A549 (cell line): Measurements from ENCODE around the gene OSGEP. TPM values are rescaled to one million over a fixed set of nuclear protein-coding genes. Genes with fewer than 3 reads are reported as not detected.

Experiments used
- ATAC-seq, 2 experiments: fragments of 200-7000 bp in 1 of 2; fragments of >200 bp in 1 of 2; cut with Nextera tagmentation in 1 of 2; cut with Tn5 transposase in 1 of 2; 3 replicates each; pipeline versions ENCODE4 v1.8.0 to v1.9.1; 2018 to 2020; ENCODE audit warnings: mild to moderate bottlenecking in 1 of 2, moderate library complexity in 1 of 2
- CTCF ChIA-PET: fragments of 300-600 bp; sonication (Branson Sonifier 250); formaldehyde crosslinking; extraction: SDS; loops from one replicate; lab custom pipeline; 2021; ENCODE audit warnings: antibody characterized with exemption, inconsistent platforms; lab: Yijun Ruan, JAX
- POLR2A ChIA-PET: fragments of 350-600 bp; formaldehyde crosslinking; extraction: SDS; loops from one replicate; lab custom pipeline; 2021; ENCODE audit warnings: antibody characterized with exemption, inconsistent platforms; lab: Yijun Ruan, JAX
- DNase-seq, 2 experiments: peaks; one replicate each; pipeline versions ENCODE4 v3.0.0 to v3.0.0-alpha.2; 2011 to 2016; ENCODE audit warnings: low read depth in 1 of 2, low spot score in 1 of 2
- FAIRE-seq: peaks from 2 replicates; lab custom pipeline; 2011; peaks lifted over from hg19 to GRCh38; lab: Jason Lieb, UNC
- H3K27ac ChIP-seq, 2 experiments: fragments of >200 bp; sonication (Bioruptor Twin); formaldehyde crosslinking; 3 replicates each; pipeline ENCODE4 v1.5.1; 2016 to 2017
- H3K4me1 ChIP-seq: fragments of >200 bp; sonication (Bioruptor Twin); formaldehyde crosslinking; 3 replicates; pipeline ENCODE4 v1.6.1; 2016
- H3K4me2 ChIP-seq: fragments of >200 bp; sonication (Bioruptor Twin); formaldehyde crosslinking; 3 replicates; pipeline ENCODE4 v1.6.1; 2016
- H3K4me3 ChIP-seq: fragments of >200 bp; sonication (Bioruptor Twin); formaldehyde crosslinking; 3 replicates; pipeline ENCODE4 v1.5.1; 2016
- H3K9me3 ChIP-seq: fragments of >200 bp; sonication (Bioruptor Twin); formaldehyde crosslinking; 3 replicates; pipeline ENCODE4 v1.6.1; 2016
- BCL3 ChIP-seq: fragments of >200 bp; sonication (Bioruptor Twin); formaldehyde crosslinking; IDR thresholded peaks from 3 replicates; pipeline ENCODE4 v1.6.1; 2016
- CEBPB ChIP-seq, 2 experiments: fragments of >200 bp in 1 of 2; sonication (Bioruptor Twin) in 1 of 2; formaldehyde crosslinking in 1 of 2; IDR thresholded peaks; 2 replicates each; pipeline ENCODE4 v1.6.1; 2012 to 2016
- CHD2 ChIP-seq: fragments of 150-350 bp; IDR thresholded peaks from 2 replicates; pipeline ENCODE4 v1.6.1; 2014; ENCODE audit warnings: low read length; ENCODE audit not compliant: partially characterized antibody
- CTCF ChIP-seq: fragments of >200 bp; sonication (Bioruptor Twin); formaldehyde crosslinking; IDR thresholded peaks from 3 replicates; pipeline ENCODE4 v1.5.1; 2016
- EHF ChIP-seq: fragments of 250-450 bp; sonication (Bioruptor Pico); IDR thresholded peaks from 2 replicates; pipeline ENCODE4 v1.5.0; 2020; ENCODE audit warnings: mild to moderate bottlenecking
- EHMT2 ChIP-seq: fragments of 200-600 bp; sonication (generic); IDR thresholded peaks from 2 replicates; pipeline ENCODE4 v1.6.1; 2016; ENCODE audit warnings: antibody characterized with exemption, low read depth, mild to moderate bottlenecking, moderate library complexity
- ELK1 ChIP-seq: fragments of 150-350 bp; IDR thresholded peaks from 2 replicates; pipeline ENCODE4 v1.6.1; 2014; ENCODE audit warnings: low read depth, mild to moderate bottlenecking, low read length
- EP300 ChIP-seq, 2 experiments: fragments of >200 bp; sonication (Bioruptor Twin); formaldehyde crosslinking; IDR thresholded peaks; 2 replicates in 1 of 2; 3 replicates in 1 of 2; pipeline ENCODE4 v1.6.1; 2016 to 2017
- FOSB ChIP-seq: fragments of 250-450 bp; sonication (Bioruptor Pico); IDR thresholded peaks from 2 replicates; pipeline ENCODE4 v1.5.0; 2020; ENCODE audit warnings: mild to moderate bottlenecking, moderate library complexity
- FOXS1 ChIP-seq: fragments of 250-450 bp; sonication (Bioruptor Pico); IDR thresholded peaks from 2 replicates; pipeline ENCODE4 v1.5.0; 2020; ENCODE audit warnings: mild to moderate bottlenecking, moderate library complexity
- GATA3 ChIP-seq: IDR thresholded peaks from 2 replicates; pipeline ENCODE4 v1.6.1; 2012; ENCODE audit warnings: borderline replicate concordance
- HEYL ChIP-seq: fragments of 250-450 bp; sonication (Bioruptor Pico); IDR thresholded peaks from 2 replicates; pipeline ENCODE4 v1.8.0; 2021; ENCODE audit warnings: mild to moderate bottlenecking, moderate library complexity
- HOXB13 ChIP-seq: fragments of 250-450 bp; sonication (Bioruptor Pico); IDR thresholded peaks from 2 replicates; pipeline ENCODE4 v1.5.0; 2020; ENCODE audit warnings: low read depth, mild to moderate bottlenecking, moderate library complexity
- JUN ChIP-seq, 2 experiments: fragments of >200 bp; sonication (Bioruptor Twin); formaldehyde crosslinking; IDR thresholded peaks; 2 replicates in 1 of 2; 3 replicates in 1 of 2; pipeline ENCODE4 v1.6.1; 2016 to 2017
- JUNB ChIP-seq: fragments of >200 bp; sonication (Bioruptor Twin); formaldehyde crosslinking; IDR thresholded peaks from 2 replicates; pipeline ENCODE4 v1.6.1; 2016
- MAFK ChIP-seq: fragments of 450-650 bp; IDR thresholded peaks from 2 replicates; pipeline ENCODE4 v1.6.1; 2014; ENCODE audit not compliant: partially characterized antibody
- MAZ ChIP-seq: fragments of 150-350 bp; IDR thresholded peaks from 2 replicates; pipeline ENCODE4 v1.6.1; 2014; ENCODE audit warnings: antibody characterized with exemption, low read depth, low read length, borderline replicate concordance
- NPAS2 ChIP-seq: fragments of 250-450 bp; sonication (Bioruptor Pico); IDR thresholded peaks from 2 replicates; pipeline ENCODE4 v1.8.0; 2022; ENCODE audit warnings: mild to moderate bottlenecking, moderate library complexity, borderline replicate concordance
- PBX3 ChIP-seq: IDR thresholded peaks from 2 replicates; pipeline ENCODE4 v1.6.1; 2012
- POLR2A ChIP-seq: IDR thresholded peaks from 2 replicates; pipeline ENCODE4 v1.6.1; 2012; ENCODE audit warnings: mild to moderate bottlenecking, low read length
- RAD21 ChIP-seq, 2 experiments: fragments of >200 bp in 1 of 2; sonication (Bioruptor Twin) in 1 of 2; formaldehyde crosslinking in 1 of 2; IDR thresholded peaks in 1 of 2; conservative IDR thresholded peaks in 1 of 2; 2 replicates in 1 of 2; 3 replicates in 1 of 2; pipeline ENCODE4 v1.6.1; 2012 to 2018; ENCODE audit warnings: inconsistent platforms in 1 of 2
- RNF2 ChIP-seq: fragments of 200-600 bp; sonication (generic); IDR thresholded peaks from 2 replicates; pipeline ENCODE4 v1.6.1; 2016; ENCODE audit warnings: low read depth, mild to moderate bottlenecking, antibody characterized with exemption, moderate library complexity, borderline replicate concordance
- TP53 ChIP-seq: fragments of 250-450 bp; sonication (Bioruptor Pico); IDR thresholded peaks from 2 replicates; pipeline ENCODE4 v1.5.0; 2021; ENCODE audit warnings: mild to moderate bottlenecking, moderate library complexity
- USF2 ChIP-seq: fragments of 450-650 bp; IDR thresholded peaks from 2 replicates; pipeline ENCODE4 v1.6.1; 2014; ENCODE audit warnings: antibody characterized with exemption
- ZNF302 ChIP-seq: fragments of 250-450 bp; sonication (Bioruptor Pico); IDR thresholded peaks from 2 replicates; pipeline ENCODE4 v1.9.0; 2021; ENCODE audit warnings: inconsistent platforms, mild to moderate bottlenecking, moderate library complexity
- WGBS: methylation state at CpG from one replicate; pipeline ENCODE4 v1.1.6; 2017; ENCODE audit errors: missing lambda C conversion rate; 5-methylcytosine and 5-hydroxymethylcytosine counted together
- polyA plus RNA-seq, 4 experiments: library from polyadenylated mRNA; depleted of rRNA in 3 of 4; stranded (reverse); fragments of >200 nt; fragmentation: RNase III in 1 of 4; extraction: RNeasy Plus Mini Kit Qiagen cat#74134 plus additional on column Dnase treatment in 1 of 4; gene quantifications; 2 replicates in 3 of 4; 3 replicates in 1 of 4; pipeline ENCODE4 v1.2.3, GENCODE V29; 2011 to 2017

OSGEP gene
- polyA plus RNA-seq, 2 of the 4 experiments (the other 2 are of a cell fraction), result 30.4 to 33.2 TPM

GRCh38 chr14:20418501-20418909 lies 36.1 kb downstream of the OSGEP start:
- POLR2A ChIA-PET, result no interaction called here
- CTCF ChIA-PET, result interaction anchor here (0.5 to 0.7 kb wide), 2 partner anchors 14 to 23 kb away, joined by 3 read pairs; no protein-coding TSS in a partner anchor

GRCh38 chr14:20417250-20418186 lies 37.1 kb downstream of the OSGEP start:
- WGBS, result 54% methylated on average over 7 of the region's 7 CpGs
- POLR2A ChIA-PET, result interaction anchor here (0.6 kb wide), 2 partner anchors 24 to 43 kb away, joined by 3 to 4 read pairs; no protein-coding TSS in a partner anchor
- CTCF ChIA-PET, result interaction anchor here (0.6 to 1.5 kb wide), 4 partner anchors 36 to 495 kb away, joined by 3 to 4 read pairs (median 3); no protein-coding TSS in a partner anchor
- DNase-seq (no peak), ATAC-seq (no peak), FAIRE-seq (no peak)
- H3K27ac ChIP-seq, result no peak overlapping the region
- no peaks in the 10 kb centered on the region for H3K9me3 ChIP-seq
- TF ChIP-seq RNF2, result no peak
- no peak for TF ChIP-seq ELK1
- TF ChIP-seq MAFK, result peak; percentile 18
- peaks cover 17% of the 10 kb centered on the region for H3K4me1 ChIP-seq
- no peak overlapping the region for H3K4me3 ChIP-seq
- H3K4me2 ChIP-seq, result peak overlapping the region; percentile 46; the same call in 1 of the 3 replicates

More at GRCh38 chr14:20418501-20418909, 36.1 kb downstream of the OSGEP start:
- H3K4me3 ChIP-seq, result no peak overlapping the region
- DNase-seq, result peak in 1 of 2 experiments; percentile 36
- H3K4me2 ChIP-seq, result peak overlapping the region; percentile 46; the same call in 2 of the 3 replicates
- TF ChIP-seq POLR2A, result no peak
- no peak for TF ChIP-seq CEBPB (IDR thresholded peaks at IDR 0.05)
- no peak for TF ChIP-seq BCL3
- no peak for TF ChIP-seq EHMT2
- no peak for TF ChIP-seq TP53 (CRISPR knock-in tag)
- TF ChIP-seq JUNB, result no peak
- TF ChIP-seq HEYL (CRISPR knock-in tag), result no peak
- no peak for TF ChIP-seq ZNF302 (CRISPR knock-in tag)
- TF ChIP-seq CHD2, result no peak
- no peak for TF ChIP-seq RAD21 (conservative IDR thresholded peaks at IDR 0.05 in 1 of 2, IDR thresholded peaks at IDR 0.05 in 1 of 2)
- TF ChIP-seq PBX3, result no peak
- TF ChIP-seq EHF (CRISPR knock-in tag), result no peak
- TF ChIP-seq RNF2, result no peak
- TF ChIP-seq JUN (IDR thresholded peaks at IDR 0.05), result no peak
- TF ChIP-seq, all 56 proteins: peak for 0
- FAIRE-seq (no peak), ATAC-seq (no peak)
- no peaks in the 10 kb centered on the region for H3K9me3 ChIP-seq
- 17% methylated on average over 2 of the region's 2 CpGs for WGBS
- peaks cover 17% of the 10 kb centered on the region for H3K4me1 ChIP-seq
- 0 out of 6 replicates have a peak overlapping the region, but pooled peaks of 1 of the 2 experiments have one; percentile 7 for H3K27ac ChIP-seq

GRCh38 chr14:20416223-20416622 lies 38.4 kb downstream of the OSGEP start:
- H3K4me3 ChIP-seq, result no peak overlapping the region
- POLR2A ChIA-PET, result interaction anchor here (1.2 to 1.3 kb wide), 2 partner anchors 38 to 54 kb away, joined by 6 to 8 read pairs; partner anchors contain the start of genes APEX1 and OSGEP
- peaks cover 23% of the 10 kb centered on the region for H3K4me1 ChIP-seq
- no peak overlapping the region for H3K27ac ChIP-seq
- CTCF ChIA-PET, result interaction anchor here (0.7 to 3.1 kb wide), 22 partner anchors 8 to 275 kb away, joined by 3 to 31 read pairs (median 6); partner anchors contain the start of genes KLHL33, PIP4P1 and PNP
- ATAC-seq (no peak), DNase-seq (no peak), FAIRE-seq (no peak)
- WGBS, result 67% methylated on average over 2 of the region's 2 CpGs
- H3K9me3 ChIP-seq, result no peaks in the 10 kb centered on the region
- no peak overlapping the region for H3K4me2 ChIP-seq
- TF ChIP-seq CTCF (no peak), CHD2 (no peak), MAZ (no peak), EHF (CRISPR knock-in tag) (no peak), EP300 (IDR thresholded peaks at IDR 0.05) (no peak), FOSB (CRISPR knock-in tag) (no peak), HOXB13 (CRISPR knock-in tag) (no peak), GATA3 (no peak), RNF2 (no peak), FOXS1 (CRISPR knock-in tag) (no peak), EHMT2 (no peak), USF2 (no peak), NPAS2 (CRISPR knock-in tag) (no peak)
